SK-N-SH (cell line): ENCODE results near the gene ZNF610. TPM values are rescaled to one million over a fixed set of nuclear protein-coding genes. Genes with fewer than 3 reads are reported as not detected.

Source experiments
- CTCF ChIA-PET: fragments of 300-600, 350-600 bp; formaldehyde crosslinking; extraction: SDS; loops from one replicate; lab custom pipeline; 2021; lab: Yijun Ruan, JAX
- POLR2A ChIA-PET: fragments of 350-600 bp; sonication (Branson Sonifier 250); formaldehyde crosslinking; extraction: SDS; loops from one replicate; lab custom pipeline; 2020; ENCODE audit warnings: antibody characterized with exemption, inconsistent platforms; lab: Yijun Ruan, JAX
- DNase-seq: peaks from one replicate; pipeline ENCODE4 v3.0.0; 2012
- H2AFZ ChIP-seq: fragments of 200-600 bp; sonication (generic); 2 replicates; pipeline ENCODE4 v1.8.1; 2016; ENCODE audit warnings: antibody characterized with exemption, mild to moderate bottlenecking, low read depth
- H3F3A ChIP-seq: fragments of 200-600 bp; sonication (generic); replicated peaks from 2 replicates; pipeline ENCODE3; 2016; ENCODE audit warnings: antibody characterized with exemption, mild to moderate bottlenecking; ENCODE audit not compliant: insufficient read depth
- H3K27ac ChIP-seq, 2 experiments: fragments of 200-500 bp in 1 of 2; fragments of 200-600 bp in 1 of 2; sonication (Bioruptor generic) in 1 of 2; sonication (generic), shearing (Covaris generic) in 1 of 2; 2 replicates each; pipeline versions ENCODE4 v1.5.1 to v1.6.1; 2014 to 2016; ENCODE audit warnings: low read depth in 2 of 2, inconsistent platforms in 1 of 2, low read length in 1 of 2, mild to moderate bottlenecking in 1 of 2, mixed read lengths in 1 of 2
- H3K27me3 ChIP-seq: fragments of 200-600 bp; sonication (generic), shearing (Covaris generic); 2 replicates; pipeline ENCODE4 v1.6.1; 2016; ENCODE audit warnings: mixed run types; ENCODE audit not compliant: insufficient read depth
- H3K36me3 ChIP-seq, 2 experiments: fragments of 200-500 bp in 1 of 2; fragments of 200-600 bp in 1 of 2; sonication (Bioruptor generic) in 1 of 2; sonication (generic) in 1 of 2; replicated peaks in 1 of 2; 2 replicates each; pipeline versions ENCODE3 to v1.5.1; 2014 to 2016; ENCODE audit warnings: low read length in 1 of 2, mild to moderate bottlenecking in 1 of 2; ENCODE audit not compliant: insufficient read depth in 2 of 2, control insufficient read depth in 1 of 2
- H3K4me1 ChIP-seq, 2 experiments: fragments of 200-500 bp in 1 of 2; fragments of 200-600 bp in 1 of 2; sonication (Bioruptor generic) in 1 of 2; sonication (generic), shearing (Covaris generic) in 1 of 2; 2 replicates each; pipeline versions ENCODE4 v1.5.1 to v1.6.1; 2014 to 2016; ENCODE audit warnings: low read depth in 1 of 2, low read length in 1 of 2, mixed run types in 1 of 2; ENCODE audit not compliant: insufficient read depth in 2 of 2, control insufficient read depth in 1 of 2
- H3K4me2 ChIP-seq: fragments of 200-600 bp; sonication (generic), shearing (Covaris generic); 2 replicates; pipeline ENCODE4 v1.6.1; 2017; ENCODE audit warnings: mixed run types
- H3K4me3 ChIP-seq, 2 experiments: fragments of 200-500 bp in 1 of 2; fragments of 200-600 bp in 1 of 2; sonication (Bioruptor generic) in 1 of 2; sonication (generic), shearing (Covaris generic) in 1 of 2; 2 replicates each; pipeline versions ENCODE4 v1.5.1 to v1.8.1; 2014 to 2016; ENCODE audit warnings: low read depth in 2 of 2, inconsistent platforms in 1 of 2, low read length in 1 of 2, mild to moderate bottlenecking in 1 of 2, mixed read lengths in 1 of 2, moderate library complexity in 1 of 2
- H3K79me2 ChIP-seq: fragments of 200-600 bp; sonication (generic); 2 replicates; pipeline ENCODE4 v1.8.1; 2017; ENCODE audit warnings: mild to moderate bottlenecking; ENCODE audit not compliant: insufficient read depth
- H3K9ac ChIP-seq: fragments of 200-600 bp; sonication (generic); 2 replicates; pipeline ENCODE4 v1.6.1; 2017; ENCODE audit warnings: mixed run types
- H3K9me2 ChIP-seq: fragments of 200-600 bp; sonication (generic); 2 replicates; pipeline ENCODE4 v1.6.1; 2017; ENCODE audit warnings: mixed run types
- H3K9me3 ChIP-seq: fragments of 200-600 bp; sonication (generic); 2 replicates; pipeline ENCODE4 v1.6.1; 2017; ENCODE audit warnings: mixed run types, mild to moderate bottlenecking, moderate library complexity
- H4K20me1 ChIP-seq: fragments of 200-600 bp; sonication (generic); 2 replicates; pipeline ENCODE4 v1.6.1; 2017; ENCODE audit warnings: mild to moderate bottlenecking, mixed run types; ENCODE audit not compliant: insufficient read depth
- CHD2 ChIP-seq: fragments of 150-350 bp; IDR thresholded peaks from 2 replicates; pipeline ENCODE4 v1.6.1; 2018; ENCODE audit warnings: low read length; ENCODE audit not compliant: partially characterized antibody
- EP300 ChIP-seq, 2 experiments: IDR thresholded peaks; 2 replicates each; pipeline versions ENCODE4 v1.4.0 to v1.6.1; 2012; ENCODE audit warnings: borderline replicate concordance in 1 of 2, low read depth in 1 of 2, low read length in 1 of 2
- EZH2phosphoT487 ChIP-seq: fragments of 200-600 bp; sonication (generic); IDR thresholded peaks from 2 replicates; pipeline ENCODE4 v1.6.1; 2017; ENCODE audit warnings: low read depth, mixed run types, mild to moderate bottlenecking, antibody characterized with exemption, moderate library complexity, borderline replicate concordance
- FOSL2 ChIP-seq: IDR thresholded peaks from 2 replicates; pipeline ENCODE4 v1.4.0; 2012; ENCODE audit warnings: low read depth, mild to moderate bottlenecking, moderate library complexity, borderline replicate concordance
- GABPA ChIP-seq: IDR thresholded peaks from 2 replicates; pipeline ENCODE4 v1.4.0; 2012; ENCODE audit warnings: low read depth, mild to moderate bottlenecking
- IRF3 ChIP-seq: fragments of 150-350 bp; IDR thresholded peaks from 2 replicates; pipeline ENCODE4 v1.6.1; 2016; ENCODE audit warnings: mild to moderate bottlenecking, low read depth, low read length
- JUND ChIP-seq: IDR thresholded peaks from 2 replicates; pipeline ENCODE4 v1.4.0; 2012
- MEF2A ChIP-seq: IDR thresholded peaks from 2 replicates; pipeline ENCODE4 v1.4.0; 2012; ENCODE audit warnings: low read depth, borderline replicate concordance
- MXI1 ChIP-seq: IDR thresholded peaks from 2 replicates; pipeline ENCODE4 v1.6.1; 2012; ENCODE audit warnings: mild to moderate bottlenecking, low read depth, low read length, improper control_type of control experiment
- PBX3 ChIP-seq: IDR thresholded peaks from 2 replicates; pipeline ENCODE4; 2012
- RAD21 ChIP-seq: IDR thresholded peaks from 2 replicates; pipeline ENCODE4 v1.6.1; 2012; ENCODE audit warnings: mild to moderate bottlenecking, low read length
- RCOR1 ChIP-seq: fragments of 150-350 bp; IDR thresholded peaks from 2 replicates; pipeline ENCODE4 v1.6.1; 2017; ENCODE audit warnings: antibody characterized with exemption, low read length
- SIN3A ChIP-seq: IDR thresholded peaks from 2 replicates; pipeline ENCODE4 v1.6.1; 2012; ENCODE audit warnings: low read depth, mild to moderate bottlenecking, low read length, moderate library complexity, borderline replicate concordance
- TCF12 ChIP-seq: IDR thresholded peaks from 2 replicates; pipeline ENCODE4 v1.4.0; 2012
- TEAD4 ChIP-seq: IDR thresholded peaks from 2 replicates; pipeline ENCODE4 v1.4.0; 2012; ENCODE audit warnings: mild to moderate bottlenecking, borderline replicate concordance; ENCODE audit not compliant: insufficient read depth
- USF2 ChIP-seq: fragments of 150-350 bp; IDR thresholded peaks from 2 replicates; pipeline ENCODE4 v1.6.1; 2017; ENCODE audit warnings: antibody characterized with exemption, low read length, low read depth, borderline replicate concordance
- WGBS: methylation state at CpG from one replicate; pipeline ENCODE4 v1.1.6; 2017; ENCODE audit warnings: low lambda C conversion rate; 5-methylcytosine and 5-hydroxymethylcytosine counted together
- polyA plus RNA-seq, 3 experiments: library from polyadenylated mRNA; depleted of rRNA; stranded (reverse); fragments of >200 nt; gene quantifications; 2 replicates each; pipeline ENCODE4 v1.2.3, GENCODE V29; 2012
- small RNA-seq, 7 experiments: library from RNA; depleted of rRNA; stranded (forward); fragments of <200 nt; gene quantifications; one replicate each; pipeline ENCODE3, GENCODE V24; 2012

The ZNF610 gene
- polyA plus RNA-seq, 1 of the 3 experiments (the other 2 are of a cell fraction), result 1.9 TPM

GRCh38 chr19:52415711-52416110 lies 79.7 kb downstream of the ZNF610 start:
- POLR2A ChIA-PET, result no interaction called here
- H3K9me2 ChIP-seq, result no peaks in the 10 kb centered on the region
- 67% methylated on average over 5 of the region's 5 CpGs for WGBS

More at GRCh38 chr19:52415711-52416110, 79.7 kb downstream of the ZNF610 start:
- Histone ChIP-seq H3K4me2 (no peak overlapping the region), H3K79me2 (no peaks in the 10 kb centered on the region), H3F3A (no peaks in the 10 kb centered on the region), H3K27ac (no peak overlapping the region), H3K4me3 (no peak overlapping the region), H3K4me1 (no peaks in the 10 kb centered on the region), H3K27me3 (no peaks in the 10 kb centered on the region), H4K20me1 (no peaks in the 10 kb centered on the region), H3K36me3 (peaks cover 18 to 19% of the 10 kb centered on the region in 2 experiments), H3K9me3 (peaks cover 3% of the 10 kb centered on the region; the same call in 1 of the 2 replicates), H2AFZ (no peak overlapping the region), H3K9ac (no peak overlapping the region)
- CTCF ChIA-PET, result interaction anchor here (1.6 kb wide), 1 partner anchor 72 kb away, joined by 4 read pairs; no protein-coding TSS in a partner anchor
- no peak for TF ChIP-seq EP300 (IDR thresholded peaks at IDR 0.05; ENCODE audit: borderline replicate concordance in 1 of 2, low read depth in 1 of 2, low read length in 1 of 2)
- no peak for TF ChIP-seq USF2
- TF ChIP-seq EZH2phosphoT487, result no peak
- no peak for TF ChIP-seq FOSL2
- TF ChIP-seq TCF12, result no peak
- no peak for TF ChIP-seq TEAD4
- no peak for TF ChIP-seq JUND
- no peak for TF ChIP-seq GABPA
- TF ChIP-seq PBX3, result no peak
- no peak for TF ChIP-seq SIN3A
- no peak for TF ChIP-seq MXI1
- no peak for TF ChIP-seq RAD21
- TF ChIP-seq IRF3, result no peak
- no peak for TF ChIP-seq MEF2A
- TF ChIP-seq RCOR1, result no peak
- TF ChIP-seq CHD2, result no peak
- DNase-seq, result no peak

Small RNA genes lying within 50 kb of the gene (small RNA-seq; reads per million reads assigned to genes)
- gene AC010332.1, result 0 reads per million in 7 experiments

Other genes with a start within 250 kb of the ZNF610 start
- 3.8 and 5.1 TPM in 2 replicates for gene ZNF841, start 240.5 kb upstream of the ZNF610 start, polyA plus RNA-seq (2012; rRNA removed)
- gene ZNF616, start 196.3 kb upstream of the ZNF610 start, polyA plus RNA-seq (2012; rRNA removed), result 1.5 and 2.0 TPM in 2 replicates
- 1.6 and 2.3 TPM in 2 replicates for gene ZNF836, start 164.6 kb upstream of the ZNF610 start, polyA plus RNA-seq (2012; rRNA removed)
- 162 and 163 TPM in 2 replicates for gene PPP2R1A, start 146.2 kb upstream of the ZNF610 start, polyA plus RNA-seq (2012; rRNA removed)
- gene ZNF766, start 66.7 kb upstream of the ZNF610 start, polyA plus RNA-seq (2012; rRNA removed), result 3.9 and 5.4 TPM in 2 replicates
- gene ZNF480, start 39.1 kb upstream of the ZNF610 start, polyA plus RNA-seq (2012; rRNA removed), result 10.9 and 13.4 TPM in 2 replicates
- gene ZNF880, start 33.7 kb downstream of the ZNF610 start, polyA plus RNA-seq (2012; rRNA removed), result 22.6 and 27.8 TPM in 2 replicates
- 14.0 and 26.5 TPM in 2 replicates for gene ZNF528, start 61.6 kb downstream of the ZNF610 start, polyA plus RNA-seq (2012; rRNA removed)
- not detected in 2 replicates for gene ZNF534, start 92.9 kb downstream of the ZNF610 start, polyA plus RNA-seq (2012; rRNA removed)
- 2.5 and 3.3 TPM in 2 replicates for gene ZNF578, start 117.3 kb downstream of the ZNF610 start, polyA plus RNA-seq (2012; rRNA removed)
- 3.3 and 4.4 TPM in 2 replicates for gene ZNF808, start 191.4 kb downstream of the ZNF610 start, polyA plus RNA-seq (2012; rRNA removed)
- gene ZNF701, start 234.0 kb downstream of the ZNF610 start, polyA plus RNA-seq (2012; rRNA removed), result 3.8 and 7.4 TPM in 2 replicates